ENCODE data around the gene JAK2.

JAK2 gene

GRCh38 chr9:4997631-4998030 lies 12.6 kb downstream of the JAK2 start:
- TF ChIP-seq, protein P1, sequence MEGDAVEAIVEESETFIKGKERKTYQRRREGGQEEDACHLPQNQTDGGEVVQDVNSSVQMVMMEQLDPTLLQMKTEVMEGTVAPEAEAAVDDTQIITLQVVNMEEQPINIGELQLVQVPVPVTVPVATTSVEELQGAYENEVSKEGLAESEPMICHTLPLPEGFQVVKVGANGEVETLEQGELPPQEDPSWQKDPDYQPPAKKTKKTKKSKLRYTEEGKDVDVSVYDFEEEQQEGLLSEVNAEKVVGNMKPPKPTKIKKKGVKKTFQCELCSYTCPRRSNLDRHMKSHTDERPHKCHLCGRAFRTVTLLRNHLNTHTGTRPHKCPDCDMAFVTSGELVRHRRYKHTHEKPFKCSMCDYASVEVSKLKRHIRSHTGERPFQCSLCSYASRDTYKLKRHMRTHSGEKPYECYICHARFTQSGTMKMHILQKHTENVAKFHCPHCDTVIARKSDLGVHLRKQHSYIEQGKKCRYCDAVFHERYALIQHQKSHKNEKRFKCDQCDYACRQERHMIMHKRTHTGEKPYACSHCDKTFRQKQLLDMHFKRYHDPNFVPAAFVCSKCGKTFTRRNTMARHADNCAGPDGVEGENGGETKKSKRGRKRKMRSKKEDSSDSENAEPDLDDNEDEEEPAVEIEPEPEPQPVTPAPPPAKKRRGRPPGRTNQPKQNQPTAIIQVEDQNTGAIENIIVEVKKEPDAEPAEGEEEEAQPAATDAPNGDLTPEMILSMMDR (conservative IDR thresholded peaks at IDR 0.05; ENCODE audit: low read length), result no peak
- no peak for TF ChIP-seq EZH2phosphoT487 (IDR thresholded peaks at IDR 0.05; ENCODE audit: borderline replicate concordance)
- H3K4me3 ChIP-seq (ENCODE audit: low read length, poor library complexity, severe bottlenecking), result no peak overlapping the region
- no peak overlapping the region for H3K4me2 ChIP-seq (ENCODE audit: low read depth, low read length, poor library complexity, severe bottlenecking)
- H3K9me3 ChIP-seq (ENCODE audit: insufficient read depth, low read depth, low read length), result peaks cover 7% of the 10 kb centered on the region; the same call in 1 of the 2 replicates
- no peaks in the 10 kb centered on the region for H3K9me2 ChIP-seq (replicated peaks; ENCODE audit: low read depth, low read length)
- no peaks in the 10 kb centered on the region for H4K20me1 ChIP-seq (ENCODE audit: insufficient read depth, low read length, poor library complexity, severe bottlenecking)
- no peaks in the 10 kb centered on the region for H3K27me3 ChIP-seq (ENCODE audit: insufficient read depth, low read length, poor library complexity, severe bottlenecking)
- no peaks in the 10 kb centered on the region for H3K4me1 ChIP-seq (ENCODE audit: insufficient read depth, low read length, poor library complexity, severe bottlenecking)
- H2AFZ ChIP-seq (ENCODE audit: low read length), result no peak overlapping the region
- H3K36me3 ChIP-seq (ENCODE audit: insufficient read depth, low read length), result peaks cover 5% of the 10 kb centered on the region; the same call in 1 of the 2 replicates
- H3K79me2 ChIP-seq (ENCODE audit: insufficient read depth, low read length), result peaks cover 7% of the 10 kb centered on the region; the same call in 1 of the 2 replicates
- H3F3A ChIP-seq (ENCODE audit: low read depth), result no peaks in the 10 kb centered on the region
- H3K9ac ChIP-seq (ENCODE audit: low read depth, low read length, poor library complexity, severe bottlenecking), result no peak overlapping the region

DNA sequence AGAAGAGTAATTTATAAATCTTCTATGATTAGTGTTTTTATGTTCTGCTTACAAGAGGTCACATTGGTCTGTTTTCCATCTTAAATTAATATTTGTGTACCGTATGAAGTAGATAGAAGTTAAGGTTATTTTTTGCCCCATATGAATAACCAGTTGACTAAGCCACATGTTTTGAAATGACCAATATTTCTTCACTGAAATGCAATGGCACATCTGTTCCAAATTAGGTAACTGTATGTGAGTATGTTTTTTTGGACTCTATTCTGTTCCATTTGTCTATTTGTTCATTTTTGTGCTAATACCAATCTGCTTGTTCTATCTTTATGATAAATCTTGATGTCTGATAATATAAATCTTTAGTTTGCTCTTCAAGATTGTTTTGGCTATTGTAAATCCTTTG lies 17.7 kb downstream of the JAK2 start:
- Histone ChIP-seq H3F3A (ENCODE audit: low read depth) (no peaks in the 10 kb centered on the region), H3K79me2 (ENCODE audit: insufficient read depth, low read length) (peaks cover 5% of the 10 kb centered on the region; the same call in 1 of the 2 replicates), H4K20me1 (ENCODE audit: insufficient read depth, low read length, poor library complexity, severe bottlenecking) (no peaks in the 10 kb centered on the region), H2AFZ (ENCODE audit: low read length) (no peak overlapping the region), H3K4me2 (ENCODE audit: low read depth, low read length, poor library complexity, severe bottlenecking) (no peak overlapping the region), H3K9me2 (replicated peaks; ENCODE audit: low read depth, low read length) (no peaks in the 10 kb centered on the region), H3K36me3 (ENCODE audit: insufficient read depth, low read length) (0 out of 2 replicates have a peak, but pooled peaks cover 3% of the 10 kb centered on the region), H3K9me3 (ENCODE audit: insufficient read depth, low read depth, low read length) (peaks cover 13% of the 10 kb centered on the region), H3K4me1 (ENCODE audit: insufficient read depth, low read length, poor library complexity, severe bottlenecking) (no peaks in the 10 kb centered on the region), H3K27me3 (ENCODE audit: insufficient read depth, low read length, poor library complexity, severe bottlenecking) (no peaks in the 10 kb centered on the region), H3K4me3 (ENCODE audit: low read length, poor library complexity, severe bottlenecking) (no peak overlapping the region), H3K9ac (ENCODE audit: low read depth, low read length, poor library complexity, severe bottlenecking) (no peak overlapping the region)
- TF ChIP-seq EZH2phosphoT487 (IDR thresholded peaks at IDR 0.05; ENCODE audit: borderline replicate concordance), result no peak
- TF ChIP-seq, protein P1 (conservative IDR thresholded peaks at IDR 0.05; ENCODE audit: low read length), result no peak

DNA sequence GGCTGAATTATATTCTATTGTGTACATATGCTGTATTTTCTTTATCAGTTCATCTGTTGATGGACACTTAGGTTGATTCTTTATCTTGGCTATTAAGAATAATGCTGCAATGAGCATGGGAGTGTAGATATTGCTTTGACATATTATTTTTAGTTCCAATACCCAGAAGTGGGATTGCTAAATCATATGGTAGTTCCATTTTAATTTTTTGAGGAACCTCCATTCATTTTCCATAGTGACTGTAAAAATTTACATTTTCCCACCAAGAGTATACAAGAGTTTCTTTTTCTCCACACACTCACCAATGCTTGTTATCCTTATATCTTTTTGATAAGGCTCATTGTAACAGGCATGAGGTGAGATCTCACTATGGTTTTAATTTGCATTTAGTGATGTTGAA lies 19.4 kb downstream of the JAK2 start:
- Histone ChIP-seq H3K9me3 (ENCODE audit: insufficient read depth, low read depth, low read length) (peaks cover 13% of the 10 kb centered on the region), H3K36me3 (ENCODE audit: insufficient read depth, low read length) (0 out of 2 replicates have a peak, but pooled peaks cover 3% of the 10 kb centered on the region), H3K9me2 (replicated peaks; ENCODE audit: low read depth, low read length) (no peaks in the 10 kb centered on the region), H3K4me2 (ENCODE audit: low read depth, low read length, poor library complexity, severe bottlenecking) (no peak overlapping the region), H3K4me1 (ENCODE audit: insufficient read depth, low read length, poor library complexity, severe bottlenecking) (no peaks in the 10 kb centered on the region), H4K20me1 (ENCODE audit: insufficient read depth, low read length, poor library complexity, severe bottlenecking) (no peaks in the 10 kb centered on the region), H3K79me2 (ENCODE audit: insufficient read depth, low read length) (peaks cover 5% of the 10 kb centered on the region), H3K9ac (ENCODE audit: low read depth, low read length, poor library complexity, severe bottlenecking) (no peak overlapping the region), H2AFZ (ENCODE audit: low read length) (no peak overlapping the region), H3K27me3 (ENCODE audit: insufficient read depth, low read length, poor library complexity, severe bottlenecking) (no peaks in the 10 kb centered on the region), H3F3A (ENCODE audit: low read depth) (no peaks in the 10 kb centered on the region), H3K4me3 (ENCODE audit: low read length, poor library complexity, severe bottlenecking) (no peak overlapping the region)
- TF ChIP-seq, protein P1 (conservative IDR thresholded peaks at IDR 0.05; ENCODE audit: low read length), result no peak
- TF ChIP-seq EZH2phosphoT487 (IDR thresholded peaks at IDR 0.05; ENCODE audit: borderline replicate concordance), result no peak

All from Loucy (cell line).